ENCODE measurements around the gene COL20A1.

COL20A1 gene

GRCh38 chr20:63284083-63284440 is 8.9 kb upstream of the COL20A1 start:
- no peak overlapping the region for H2BK5ac ChIP-seq (ENCODE audit: low read depth, low read length, poor library complexity)
- no peak overlapping the region for H2BK12ac ChIP-seq (ENCODE audit: low read length)
- no peak overlapping the region for H3K18ac ChIP-seq (ENCODE audit: low read length)
- H4K8ac ChIP-seq (ENCODE audit: low read depth, low read length), result no peak overlapping the region
- no peak overlapping the region for H3K9ac ChIP-seq (ENCODE audit: low read length)
- H3K79me2 ChIP-seq (ENCODE audit: control insufficient read depth, insufficient read depth, low read length, poor library complexity), result no peaks in the 10 kb centered on the region
- H4K12ac ChIP-seq (ENCODE audit: low read depth, low read length), result no peak overlapping the region
- no peak overlapping the region for H4K91ac ChIP-seq (ENCODE audit: low read depth, low read length)
- WGBS (ENCODE audit: extremely low coverage, insufficient coverage, insufficient read length), result no CpG with 5 or more reads among the region's 14 CpGs
- H3K23ac ChIP-seq (ENCODE audit: low read length), result no peak overlapping the region
- H3K4me1 ChIP-seq (ENCODE audit: control insufficient read depth in 1 of 2, insufficient read depth in 2 of 2, low read length in 2 of 2), result no peaks in the 10 kb centered on the region
- H3K27me3 ChIP-seq (ENCODE audit: insufficient read depth, low read length), result no peaks in the 10 kb centered on the region
- H2BK120ac ChIP-seq (ENCODE audit: insufficient read depth, low read length, poor library complexity), result no peak overlapping the region
- peaks cover 98% of the 10 kb centered on the region in 2 experiments for H3K36me3 ChIP-seq (ENCODE audit: control insufficient read depth in 1 of 2, insufficient read depth in 2 of 2, low read length in 2 of 2)
- peaks cover 2% of the 10 kb centered on the region for H3K9me3 ChIP-seq (ENCODE audit: insufficient read depth, low read depth, low read length)
- H3K14ac ChIP-seq (ENCODE audit: low read length), result no peak overlapping the region
- no peak overlapping the region for H3K4me2 ChIP-seq (ENCODE audit: low read length)
- H2AFZ ChIP-seq (ENCODE audit: insufficient read depth, low read length, poor library complexity), result no peak overlapping the region
- no peaks in the 10 kb centered on the region for H3K79me1 ChIP-seq (ENCODE audit: low read length)
- no peak overlapping the region for H2AK5ac ChIP-seq (ENCODE audit: low read length)
- no peak overlapping the region for H3K4me3 ChIP-seq (ENCODE audit: low read depth, low read length)
- DNase-seq, result no peak
- no peak overlapping the region for H3K27ac ChIP-seq (ENCODE audit: low read depth, low read length)
- H3K4ac ChIP-seq (ENCODE audit: low read depth, low read length), result no peak overlapping the region

- no peak overlapping the region for H3K4ac ChIP-seq (ENCODE audit: low read depth, low read length)
- H2BK120ac ChIP-seq (ENCODE audit: insufficient read depth, low read length, poor library complexity), result no peak overlapping the region
- no peak overlapping the region for H3K23ac ChIP-seq (ENCODE audit: low read length)
- no peak overlapping the region for H3K14ac ChIP-seq (ENCODE audit: low read length)
- no peak for DNase-seq
- no peak overlapping the region for H2BK5ac ChIP-seq (ENCODE audit: low read depth, low read length, poor library complexity)
- H3K79me2 ChIP-seq (ENCODE audit: control insufficient read depth, insufficient read depth, low read length, poor library complexity), result no peaks in the 10 kb centered on the region
- H2AK5ac ChIP-seq (ENCODE audit: low read length), result no peak overlapping the region
- no peak overlapping the region for H4K91ac ChIP-seq (ENCODE audit: low read depth, low read length)
- no peaks in the 10 kb centered on the region for H3K27me3 ChIP-seq (ENCODE audit: insufficient read depth, low read length)
- no peaks in the 10 kb centered on the region for H3K79me1 ChIP-seq (ENCODE audit: low read length)
- no peak overlapping the region for H3K4me3 ChIP-seq (ENCODE audit: low read depth, low read length)
- peaks cover 2% of the 10 kb centered on the region for H3K9me3 ChIP-seq (ENCODE audit: insufficient read depth, low read depth, low read length)
- H4K12ac ChIP-seq (ENCODE audit: low read depth, low read length), result no peak overlapping the region
- no peak overlapping the region for H3K4me2 ChIP-seq (ENCODE audit: low read length)
- no CpG with 5 or more reads among the region's 25 CpGs for WGBS (ENCODE audit: extremely low coverage, insufficient coverage, insufficient read length)
- H3K9ac ChIP-seq (ENCODE audit: low read length), result no peak overlapping the region
- no peak overlapping the region for H2AFZ ChIP-seq (ENCODE audit: insufficient read depth, low read length, poor library complexity)
- no peaks in the 10 kb centered on the region for H3K4me1 ChIP-seq (ENCODE audit: control insufficient read depth in 1 of 2, insufficient read depth in 2 of 2, low read length in 2 of 2)
- H4K8ac ChIP-seq (ENCODE audit: low read depth, low read length), result no peak overlapping the region
- no peak overlapping the region for H2BK12ac ChIP-seq (ENCODE audit: low read length)
- peaks cover 98% of the 10 kb centered on the region in 2 experiments for H3K36me3 ChIP-seq (ENCODE audit: control insufficient read depth in 1 of 2, insufficient read depth in 2 of 2, low read length in 2 of 2)
- no peak overlapping the region for H3K18ac ChIP-seq (ENCODE audit: low read length)
- H3K27ac ChIP-seq (ENCODE audit: low read depth, low read length), result no peak overlapping the region
These were observed 8.4 kb upstream of the COL20A1 start for GRCh38 chr20:63284544-63284949.

- Histone ChIP-seq H3K9me3 (ENCODE audit: insufficient read depth, low read depth, low read length) (peaks cover 2% of the 10 kb centered on the region), H3K27me3 (ENCODE audit: insufficient read depth, low read length) (no peaks in the 10 kb centered on the region), H4K8ac (ENCODE audit: low read depth, low read length) (no peak overlapping the region), H3K14ac (ENCODE audit: low read length) (no peak overlapping the region), H3K4me1 (ENCODE audit: control insufficient read depth in 1 of 2, insufficient read depth in 2 of 2, low read length in 2 of 2) (no peaks in the 10 kb centered on the region), H3K4me2 (ENCODE audit: low read length) (no peak overlapping the region), H2BK120ac (ENCODE audit: insufficient read depth, low read length, poor library complexity) (no peak overlapping the region), H2BK5ac (ENCODE audit: low read depth, low read length, poor library complexity) (no peak overlapping the region), H3K23ac (ENCODE audit: low read length) (no peak overlapping the region), H3K18ac (ENCODE audit: low read length) (no peak overlapping the region), H3K4ac (ENCODE audit: low read depth, low read length) (no peak overlapping the region), H4K91ac (ENCODE audit: low read depth, low read length) (no peak overlapping the region), H2BK12ac (ENCODE audit: low read length) (no peak overlapping the region), H3K4me3 (ENCODE audit: low read depth, low read length) (no peak overlapping the region), H3K9ac (ENCODE audit: low read length) (no peak overlapping the region), H3K27ac (ENCODE audit: low read depth, low read length) (no peak overlapping the region), H2AFZ (ENCODE audit: insufficient read depth, low read length, poor library complexity) (no peak overlapping the region), H2AK5ac (ENCODE audit: low read length) (no peak overlapping the region), H3K79me2 (ENCODE audit: control insufficient read depth, insufficient read depth, low read length, poor library complexity) (no peaks in the 10 kb centered on the region), H3K36me3 (ENCODE audit: control insufficient read depth in 1 of 2, insufficient read depth in 2 of 2, low read length in 2 of 2) (peaks cover 99% of the 10 kb centered on the region in 2 experiments), H4K12ac (ENCODE audit: low read depth, low read length) (no peak overlapping the region), H3K79me1 (ENCODE audit: low read length) (no peaks in the 10 kb centered on the region)
- no CpG with 5 or more reads among the region's 13 CpGs for WGBS (ENCODE audit: extremely low coverage, insufficient coverage, insufficient read length)
- no peak for DNase-seq
These were observed 7.9 kb upstream of the COL20A1 start for GRCh38 chr20:63284981-63285524.

GRCh38 chr20:63285636-63286615 is 7.1 kb upstream of the COL20A1 start:
- Histone ChIP-seq H3K27me3 (ENCODE audit: insufficient read depth, low read length) (no peaks in the 10 kb centered on the region), H3K14ac (ENCODE audit: low read length) (no peak overlapping the region), H2BK5ac (ENCODE audit: low read depth, low read length, poor library complexity) (no peak overlapping the region), H2BK120ac (ENCODE audit: insufficient read depth, low read length, poor library complexity) (no peak overlapping the region), H3K9me3 (ENCODE audit: insufficient read depth, low read depth, low read length) (peaks cover 2% of the 10 kb centered on the region), H2AK5ac (ENCODE audit: low read length) (no peak overlapping the region), H3K9ac (ENCODE audit: low read length) (no peak overlapping the region), H2BK12ac (ENCODE audit: low read length) (no peak overlapping the region), H3K4me2 (ENCODE audit: low read length) (no peak overlapping the region), H3K79me1 (ENCODE audit: low read length) (no peaks in the 10 kb centered on the region), H2AFZ (ENCODE audit: insufficient read depth, low read length, poor library complexity) (no peak overlapping the region), H3K4me3 (ENCODE audit: low read depth, low read length) (no peak overlapping the region), H3K79me2 (ENCODE audit: control insufficient read depth, insufficient read depth, low read length, poor library complexity) (no peaks in the 10 kb centered on the region), H3K36me3 (ENCODE audit: control insufficient read depth in 1 of 2, insufficient read depth in 2 of 2, low read length in 2 of 2) (peaks cover 91 to 94% of the 10 kb centered on the region in 2 experiments), H3K18ac (ENCODE audit: low read length) (no peak overlapping the region), H3K4ac (ENCODE audit: low read depth, low read length) (no peak overlapping the region), H4K91ac (ENCODE audit: low read depth, low read length) (no peak overlapping the region), H3K4me1 (ENCODE audit: control insufficient read depth in 1 of 2, insufficient read depth in 2 of 2, low read length in 2 of 2) (peaks cover 0 to 4% of the 10 kb centered on the region in 2 experiments), H3K23ac (ENCODE audit: low read length) (no peak overlapping the region), H4K12ac (ENCODE audit: low read depth, low read length) (no peak overlapping the region), H4K8ac (ENCODE audit: low read depth, low read length) (no peak overlapping the region), H3K27ac (ENCODE audit: low read depth, low read length) (no peak overlapping the region)
- WGBS (ENCODE audit: extremely low coverage, insufficient coverage, insufficient read length), result no CpG with 5 or more reads among the region's 44 CpGs
- DNase-seq, result no peak

Data from trophoblast cell (in vitro differentiated cells and primary cell).